GM18870 (cell line): ENCODE results near the gene MEGF6.
"Not testable (repeated sequence)": the region's sequence is repeated elsewhere in the genome, so short reads cannot be mapped to it uniquely, and the experiment has no call there.

Experiments
- ATAC-seq: cut with Tn5 transposase; IDR thresholded peaks from one replicate; pipeline ENCODE4 v1.9.1; 2021; ENCODE audit warnings: moderate library complexity; ENCODE audit not compliant: unreplicated experiment

Gene MEGF6

GRCh38 chr1:3575515-3575914, 35.8 kb downstream of the MEGF6 start:
- not testable (repeated sequence) for ATAC-seq

GRCh38 chr1:3573500-3573899, 37.8 kb downstream of the MEGF6 start:
- ATAC-seq, result no peak

GRCh38 chr1:3572638-3573037, 38.7 kb downstream of the MEGF6 start:
- ATAC-seq, result not testable (repeated sequence)

GRCh38 chr1:3571263-3571662, 40.0 kb downstream of the MEGF6 start:
- no peak for ATAC-seq

GRCh38 chr1:3570066-3570986, 41.0 kb downstream of the MEGF6 start:
- ATAC-seq, result no peak

GRCh38 chr1:3569436-3569835, 41.9 kb downstream of the MEGF6 start:
- ATAC-seq, result no peak

DNA sequence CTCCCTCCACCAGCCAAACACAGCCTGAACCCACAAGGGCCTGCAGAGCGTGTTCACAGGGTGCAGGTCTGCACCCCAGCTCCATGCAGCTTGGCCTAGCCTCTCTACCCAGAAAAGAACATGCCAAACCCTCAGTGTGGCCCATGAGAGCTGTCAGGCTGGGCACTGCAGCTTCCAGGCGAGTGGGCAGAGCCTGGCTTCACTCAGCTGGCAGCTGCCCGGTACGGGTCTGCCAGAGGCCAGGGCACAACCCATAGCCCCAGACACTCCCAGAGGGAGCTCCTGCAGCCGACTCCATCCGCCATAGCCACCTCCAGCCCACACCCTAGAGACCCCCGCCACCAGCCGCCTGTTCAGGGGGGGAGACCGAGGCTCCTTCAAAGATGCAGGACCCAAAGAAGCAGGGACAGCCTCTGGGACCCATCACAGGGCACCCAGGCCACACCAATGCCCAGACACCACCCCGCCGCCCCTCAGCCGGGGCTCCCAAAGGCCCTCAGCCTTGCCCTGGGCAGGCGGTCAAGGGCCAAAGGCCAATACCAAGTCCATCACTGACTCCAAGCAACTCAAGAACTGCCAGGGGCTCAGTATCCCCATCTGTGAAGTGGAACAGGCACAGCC, 42.4 kb downstream of the MEGF6 start:
- no peak for ATAC-seq

DNA sequence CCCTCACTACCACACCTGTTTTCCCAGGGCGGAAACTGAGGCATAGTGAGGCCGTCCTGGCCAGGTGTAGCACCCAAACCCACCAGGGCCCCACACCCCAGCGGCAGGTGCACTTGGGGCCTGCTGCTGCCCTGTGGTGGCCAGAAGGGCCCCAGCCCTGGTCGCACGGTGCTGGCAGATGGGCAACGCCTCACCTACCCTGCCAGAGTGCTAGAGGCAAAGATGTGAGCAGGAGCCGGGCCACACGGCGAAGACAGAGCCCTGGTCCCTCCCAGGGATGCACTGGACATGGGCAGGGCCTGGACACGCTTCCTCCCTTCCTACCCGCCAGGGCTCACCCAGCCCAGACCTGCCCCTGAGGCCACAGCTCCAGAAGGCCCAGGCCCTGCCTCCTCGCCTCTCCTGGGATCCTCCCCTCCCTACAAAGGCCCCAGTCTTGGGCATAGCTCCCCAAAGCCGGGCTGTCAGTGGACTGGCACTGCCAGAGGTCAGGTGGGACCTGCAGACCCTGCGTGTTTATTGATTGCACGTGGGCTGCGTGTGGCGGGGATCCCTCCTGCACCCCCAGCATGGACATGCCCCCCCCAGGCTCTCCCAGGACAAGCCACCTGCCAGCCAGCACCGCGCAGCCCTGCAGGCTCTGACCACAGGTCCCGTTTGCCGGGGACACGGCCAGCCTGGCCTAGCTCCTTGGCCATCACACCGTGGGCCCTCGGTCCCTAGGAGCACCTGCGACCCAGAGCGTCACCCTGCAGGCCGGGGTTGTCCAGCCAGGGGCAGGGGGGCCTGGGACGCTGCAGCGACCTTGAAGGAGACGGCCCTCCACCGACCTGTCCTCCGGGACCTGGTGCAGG, 44.1 kb downstream of the MEGF6 start:
- no peak for ATAC-seq

- no peak for ATAC-seq
Observed at GRCh38 chr1:3566003-3566885, 45.1 kb downstream of the MEGF6 start.

DNA sequence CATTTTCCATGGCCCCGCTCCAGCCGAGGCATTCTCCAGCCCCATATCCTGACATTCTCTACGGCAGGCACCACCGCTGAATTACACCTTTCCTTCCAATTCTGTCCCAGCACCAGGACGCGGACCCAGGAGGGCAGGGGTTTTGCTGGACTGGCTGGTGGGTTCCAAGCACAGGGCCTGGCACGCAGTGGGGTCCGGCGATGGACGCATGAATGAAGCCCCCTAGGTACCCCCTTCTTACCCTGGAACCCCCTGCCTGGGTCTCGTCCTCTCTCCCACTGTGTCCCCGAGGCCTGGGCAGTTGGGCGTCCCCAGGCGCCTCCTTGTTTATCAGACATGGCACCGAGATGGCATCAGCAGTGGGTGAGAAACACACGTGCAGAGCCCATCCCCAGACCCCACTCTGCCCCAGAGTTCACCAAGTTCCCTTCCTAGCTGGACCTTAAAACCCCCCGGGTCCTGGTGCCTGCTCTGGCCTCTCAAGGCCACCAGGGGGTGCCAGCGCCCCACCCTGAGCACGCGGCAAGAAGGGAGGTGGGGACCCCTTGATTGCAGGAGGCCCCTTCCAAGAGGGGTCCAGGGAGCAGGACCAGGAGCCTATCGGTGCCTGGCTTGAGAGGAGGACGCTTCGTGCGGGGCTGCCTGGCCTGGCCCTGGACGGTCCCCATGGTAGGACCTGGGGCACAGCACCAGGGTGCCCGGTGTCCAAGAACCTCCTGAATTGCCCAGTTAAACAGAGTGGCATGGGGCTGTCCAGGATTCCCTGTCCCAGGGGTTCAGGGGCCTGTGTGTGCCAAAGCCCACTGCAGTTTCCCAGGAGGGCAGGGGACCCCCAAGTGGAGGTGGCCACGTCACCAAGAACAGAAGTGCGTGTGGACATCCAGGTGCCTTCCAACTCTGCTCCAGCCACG, 46.1 kb downstream of the MEGF6 start:
- ATAC-seq, result no peak

DNA sequence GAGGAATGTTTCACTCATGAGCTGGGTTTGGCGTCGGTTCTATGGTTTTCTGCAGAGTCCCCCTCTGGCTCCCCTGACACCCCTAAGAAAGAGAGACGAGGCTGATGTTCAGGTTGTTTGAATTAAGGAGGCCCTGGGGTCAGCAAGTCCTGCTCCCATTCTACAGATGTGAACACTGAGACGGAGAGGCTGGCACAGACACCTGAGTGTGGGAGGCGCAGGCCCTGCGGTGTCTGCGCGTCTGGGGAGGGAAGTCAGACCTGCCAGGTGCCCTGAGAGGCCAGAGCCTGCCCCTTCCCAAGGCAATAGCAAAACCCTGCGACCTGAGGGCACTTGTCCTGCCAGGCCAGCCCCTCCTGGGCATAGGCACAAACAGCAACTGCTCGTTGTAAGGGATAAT, 47.7 kb downstream of the MEGF6 start:
- no peak for ATAC-seq

DNA sequence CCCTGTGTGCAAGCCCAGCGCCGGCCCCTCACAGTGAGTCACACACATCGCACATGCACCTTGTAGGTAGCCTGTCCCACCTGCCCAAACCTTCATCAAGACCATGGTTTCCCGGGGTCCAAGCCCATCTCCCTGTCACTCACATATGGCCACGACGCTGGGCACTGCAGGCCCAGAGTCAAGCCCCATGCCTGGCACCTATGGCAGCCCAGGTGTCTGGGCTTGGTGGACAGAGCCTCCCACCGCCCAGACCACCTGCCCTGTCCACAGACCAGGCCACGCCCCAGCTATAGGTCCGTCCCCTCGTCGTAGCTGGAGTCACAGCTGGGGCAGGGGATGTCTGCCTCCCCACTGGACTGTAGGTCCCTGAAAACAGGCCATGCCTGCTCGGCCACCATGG, 48.2 kb downstream of the MEGF6 start:
- no peak for ATAC-seq

DNA sequence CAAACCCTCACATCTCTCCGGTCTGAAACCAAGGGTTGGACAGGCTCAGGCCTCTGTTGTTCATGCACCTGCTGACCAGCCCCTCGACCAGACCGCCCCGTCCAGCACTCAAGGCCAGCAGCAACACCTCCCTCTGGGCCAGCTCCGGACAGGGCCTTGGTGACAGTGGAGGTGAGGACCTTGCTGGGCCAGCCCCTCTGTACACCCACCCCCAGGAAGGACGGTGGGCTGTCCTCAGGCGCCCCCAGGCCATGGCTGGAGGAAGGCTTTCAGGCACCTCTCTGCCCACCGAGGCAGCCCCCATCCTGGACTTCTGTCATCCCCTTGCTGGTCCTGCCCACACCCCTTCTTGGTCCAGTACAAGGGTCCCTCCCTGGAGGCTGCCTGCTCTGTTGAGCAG, 48.6 kb downstream of the MEGF6 start:
- ATAC-seq, result no peak

DNA sequence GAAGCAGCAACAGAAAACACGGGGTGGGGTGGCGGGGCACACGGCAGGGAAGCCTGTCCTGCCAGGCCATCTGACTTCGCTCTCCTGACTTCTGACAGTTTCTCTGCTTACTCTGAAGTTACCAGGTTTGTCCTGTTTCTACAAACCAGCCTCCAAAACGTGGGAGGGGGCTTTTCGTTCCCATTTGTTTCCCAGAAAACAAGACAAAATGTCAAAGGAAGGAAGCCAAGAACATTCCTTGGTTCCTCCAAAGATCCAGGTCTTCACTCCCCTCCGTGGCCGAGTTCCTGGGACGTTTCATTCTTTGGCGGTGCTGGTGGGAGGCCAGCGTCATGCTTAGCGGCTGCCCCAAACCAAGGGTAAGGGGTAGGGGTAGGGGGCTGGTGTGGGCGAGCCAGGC, 49.6 kb downstream of the MEGF6 start:
- no peak for ATAC-seq

- no peak for ATAC-seq
Observed at GRCh38 chr1:3560981-3561380, 50.3 kb downstream of the MEGF6 start.

DNA sequence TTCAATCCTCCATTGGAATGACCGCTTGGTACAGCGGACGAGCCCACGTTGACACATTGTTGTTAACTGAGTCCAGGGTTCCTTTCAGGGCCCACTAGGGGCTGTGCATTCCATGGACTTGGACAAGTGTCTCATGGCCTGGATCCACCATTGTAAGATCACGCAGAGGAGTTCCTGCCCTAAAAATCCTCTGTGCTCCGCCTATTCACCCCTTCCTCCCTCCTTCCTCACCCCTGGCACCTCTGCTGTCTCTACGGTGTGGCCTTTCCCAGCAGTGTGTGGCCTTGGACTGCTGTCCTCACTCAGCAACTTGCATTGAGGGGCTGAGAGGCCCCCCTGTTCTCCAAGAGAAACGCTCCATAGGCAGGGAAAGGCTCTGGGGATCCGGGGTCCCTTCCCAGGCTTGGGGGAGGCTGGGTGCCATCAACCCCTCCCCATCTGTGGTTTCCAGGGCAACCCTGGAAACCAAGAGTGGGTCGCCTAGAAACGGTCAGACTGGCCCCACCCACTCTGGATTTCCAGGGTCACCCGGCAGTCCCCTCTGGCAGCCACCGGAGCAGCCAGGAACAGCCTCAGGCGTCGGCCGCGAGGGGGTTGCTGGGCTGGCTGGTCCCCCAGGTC, 50.9 kb downstream of the MEGF6 start:
- no peak for ATAC-seq

- ATAC-seq, result no peak
Observed at GRCh38 chr1:3558036-3558726, 53.1 kb downstream of the MEGF6 start.

- ATAC-seq, result no peak
Observed at GRCh38 chr1:3557366-3557765, 53.9 kb downstream of the MEGF6 start.
